Measurements from ENCODE around the gene ATOH7.
"Not testable (repeated sequence)": the region's sequence is repeated elsewhere in the genome, so short reads cannot be mapped to it uniquely, and the experiment has no call there.

The ATOH7 gene

GRCh38 chr10:68231817-68232251 is at the start of gene ATOH7:
TSS of gene ATOH7 (minus strand) at chr10:68232113. CDS start at chr10:68231677, 436 bp downstream.
- DNase-seq: no peak

- no peak for DNase-seq
Observed at GRCh38 chr10:68280758-68281157, 48.8 kb upstream of the ATOH7 start.

- DNase-seq: not testable (repeated sequence)
Observed at GRCh38 chr10:68278906-68279753, 47.2 kb upstream of the ATOH7 start.

GRCh38 chr10:68277814-68278213 is 45.9 kb upstream of the ATOH7 start:
- not testable (repeated sequence) for DNase-seq

- DNase-seq: no peak
Observed at GRCh38 chr10:68276224-68276623, 44.3 kb upstream of the ATOH7 start.

GRCh38 chr10:68275600-68276126 is 43.8 kb upstream of the ATOH7 start:
- no peak for DNase-seq

- DNase-seq: no peak
Observed at GRCh38 chr10:68272833-68273232, 40.9 kb upstream of the ATOH7 start.

GRCh38 chr10:68271196-68271882 is 39.4 kb upstream of the ATOH7 start:
- no peak for DNase-seq

GRCh38 chr10:68269562-68270290 is 37.8 kb upstream of the ATOH7 start:
- no peak for DNase-seq

- DNase-seq: no peak
Observed at GRCh38 chr10:68261132-68261856, 29.4 kb upstream of the ATOH7 start.

GRCh38 chr10:68253346-68253745 is 21.4 kb upstream of the ATOH7 start:
- DNase-seq: no peak

- DNase-seq: no peak
Observed at GRCh38 chr10:68251625-68252495, 19.9 kb upstream of the ATOH7 start.

GRCh38 chr10:68251151-68251550 is 19.2 kb upstream of the ATOH7 start:
- no peak for DNase-seq

- no peak for DNase-seq
Observed at GRCh38 chr10:68249297-68249696, 17.4 kb upstream of the ATOH7 start.

GRCh38 chr10:68247931-68248330 is 16.0 kb upstream of the ATOH7 start:
- DNase-seq: no peak

- not testable (repeated sequence) for DNase-seq
Observed at GRCh38 chr10:68246397-68246796, 14.5 kb upstream of the ATOH7 start.

- DNase-seq: no peak
Observed at GRCh38 chr10:68242051-68242450, 10.1 kb upstream of the ATOH7 start.

GRCh38 chr10:68239596-68240150 is 7.8 kb upstream of the ATOH7 start:
- no peak for DNase-seq

GRCh38 chr10:68239069-68239468 is 7.2 kb upstream of the ATOH7 start:
- no peak for DNase-seq

- DNase-seq: no peak
Observed at GRCh38 chr10:68238371-68238770, 6.5 kb upstream of the ATOH7 start.

GRCh38 chr10:68237173-68237572 is 5.3 kb upstream of the ATOH7 start:
- DNase-seq: no peak
